Measurements from ENCODE around the gene FTO.

The FTO gene

DNA sequence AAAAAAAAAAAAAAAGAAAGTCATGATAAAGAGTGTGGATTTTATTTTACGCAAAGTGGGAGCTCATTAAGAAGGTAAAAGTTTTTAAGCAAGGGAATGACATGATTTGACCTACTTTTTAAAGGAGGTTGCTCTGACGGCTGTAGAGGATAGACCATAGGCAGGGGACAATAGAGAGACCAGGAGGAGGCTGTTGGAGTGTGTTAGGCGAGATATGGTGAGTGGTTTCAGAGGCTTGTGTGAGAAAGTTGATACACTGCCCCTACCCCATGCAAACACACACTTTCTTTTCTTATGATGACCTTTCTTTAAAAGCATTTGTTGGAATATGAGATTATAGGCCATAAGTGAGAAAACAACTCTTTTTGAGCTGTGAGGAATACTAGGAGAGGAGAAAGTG, 82.0 kb downstream of the FTO start:
- H3K4me3 ChIP-seq (ENCODE audit: low read depth, low read length): no peak overlapping the region
- no peak for DNase-seq (ENCODE audit: low read depth)
- TF ChIP-seq, protein P1, sequence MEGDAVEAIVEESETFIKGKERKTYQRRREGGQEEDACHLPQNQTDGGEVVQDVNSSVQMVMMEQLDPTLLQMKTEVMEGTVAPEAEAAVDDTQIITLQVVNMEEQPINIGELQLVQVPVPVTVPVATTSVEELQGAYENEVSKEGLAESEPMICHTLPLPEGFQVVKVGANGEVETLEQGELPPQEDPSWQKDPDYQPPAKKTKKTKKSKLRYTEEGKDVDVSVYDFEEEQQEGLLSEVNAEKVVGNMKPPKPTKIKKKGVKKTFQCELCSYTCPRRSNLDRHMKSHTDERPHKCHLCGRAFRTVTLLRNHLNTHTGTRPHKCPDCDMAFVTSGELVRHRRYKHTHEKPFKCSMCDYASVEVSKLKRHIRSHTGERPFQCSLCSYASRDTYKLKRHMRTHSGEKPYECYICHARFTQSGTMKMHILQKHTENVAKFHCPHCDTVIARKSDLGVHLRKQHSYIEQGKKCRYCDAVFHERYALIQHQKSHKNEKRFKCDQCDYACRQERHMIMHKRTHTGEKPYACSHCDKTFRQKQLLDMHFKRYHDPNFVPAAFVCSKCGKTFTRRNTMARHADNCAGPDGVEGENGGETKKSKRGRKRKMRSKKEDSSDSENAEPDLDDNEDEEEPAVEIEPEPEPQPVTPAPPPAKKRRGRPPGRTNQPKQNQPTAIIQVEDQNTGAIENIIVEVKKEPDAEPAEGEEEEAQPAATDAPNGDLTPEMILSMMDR (conservative IDR thresholded peaks at IDR 0.05; ENCODE audit: low read depth, low read length): no peak

DNA sequence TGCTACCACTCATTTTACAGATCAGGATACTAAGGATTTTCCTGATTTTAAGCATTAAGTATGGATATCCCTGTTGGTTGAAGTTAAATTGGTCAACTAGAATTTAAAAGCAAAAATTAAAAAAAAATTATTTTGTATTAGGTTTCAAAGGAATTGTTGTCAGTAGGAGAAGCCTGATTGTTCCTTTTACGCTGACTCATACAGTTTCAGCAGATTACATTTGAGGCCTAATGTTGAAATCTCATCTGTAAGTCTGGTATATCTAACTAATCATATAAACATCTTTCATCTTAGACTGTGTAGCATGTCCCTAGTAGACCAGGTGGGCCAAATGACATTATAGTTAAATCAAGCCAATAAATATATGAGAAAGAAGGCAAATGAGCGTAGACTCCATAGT, 83.5 kb downstream of the FTO start:
- TF ChIP-seq, protein P1 (conservative IDR thresholded peaks at IDR 0.05; ENCODE audit: low read depth, low read length): no peak
- peak; percentile 37 for DNase-seq (ENCODE audit: low read depth)

DNA sequence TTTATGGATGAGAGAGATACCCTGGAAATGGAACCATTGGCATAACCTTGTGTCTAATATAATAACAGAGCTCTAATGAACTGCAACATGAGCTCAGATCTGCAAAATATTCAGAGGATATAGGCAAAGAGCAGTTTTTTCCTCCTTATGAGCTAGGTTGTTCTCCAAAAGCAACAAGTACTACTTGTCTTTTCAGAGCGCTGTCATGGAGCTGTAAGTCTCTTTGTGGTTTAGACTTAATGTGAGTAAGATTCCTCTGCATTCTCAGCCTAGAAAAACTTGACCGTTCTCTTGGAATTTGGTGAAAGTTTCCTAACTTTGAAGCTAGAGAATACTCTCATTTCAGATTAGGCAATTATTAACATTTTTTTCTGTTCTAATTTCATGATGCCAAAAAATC, 85.2 kb downstream of the FTO start:
- TF ChIP-seq, protein P1 (conservative IDR thresholded peaks at IDR 0.05; ENCODE audit: low read depth, low read length): no peak
- no peak overlapping the region for H3K4me3 ChIP-seq (ENCODE audit: low read depth, low read length)
- DNase-seq (ENCODE audit: low read depth): peak; percentile 91

More for the DNA sequence above, 83.5 kb downstream of the FTO start:
- no peak overlapping the region for H3K4me3 ChIP-seq (ENCODE audit: low read depth, low read length)

DNA sequence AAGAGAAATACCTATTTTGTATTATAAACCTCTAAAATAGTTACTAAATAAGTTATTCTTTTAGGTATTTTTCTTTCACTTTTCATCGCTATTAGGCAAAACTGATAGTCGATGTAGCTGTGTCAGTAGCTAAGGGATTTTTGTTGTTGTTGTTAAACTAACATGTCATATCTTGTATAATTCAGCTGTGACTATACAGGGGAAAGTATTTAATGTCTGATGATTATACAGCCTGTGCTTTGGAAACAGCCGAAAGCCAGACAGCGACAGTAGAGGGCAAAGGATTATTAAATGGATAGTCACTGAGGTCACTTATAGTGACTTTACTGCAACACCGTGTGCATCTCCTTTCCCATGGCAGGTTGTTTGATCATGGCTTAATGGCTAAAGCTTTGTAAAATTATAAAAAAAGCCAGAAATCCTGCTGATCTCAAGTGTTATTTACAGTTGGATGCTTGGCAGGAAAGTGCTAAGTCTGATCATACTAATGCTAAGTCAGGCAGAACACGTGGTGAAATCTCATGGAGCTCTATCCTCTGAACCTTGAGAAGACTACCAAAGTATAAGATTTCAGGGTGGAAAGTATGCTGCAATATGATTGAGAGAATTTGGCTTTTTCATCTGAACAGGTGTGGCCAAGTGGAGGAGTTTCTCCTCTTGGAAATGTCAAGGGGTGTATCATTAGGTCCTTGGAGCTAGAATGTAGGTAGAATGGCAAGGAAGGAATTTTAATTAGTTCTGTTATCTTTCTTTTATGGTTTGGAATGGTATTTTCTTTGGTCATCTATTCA, 88.4 kb downstream of the FTO start:
- TF ChIP-seq, protein P1 (conservative IDR thresholded peaks at IDR 0.05; ENCODE audit: low read depth, low read length): no peak
- no peak overlapping the region for H3K4me3 ChIP-seq (ENCODE audit: low read depth, low read length)
- DNase-seq (ENCODE audit: low read depth): no peak

DNA sequence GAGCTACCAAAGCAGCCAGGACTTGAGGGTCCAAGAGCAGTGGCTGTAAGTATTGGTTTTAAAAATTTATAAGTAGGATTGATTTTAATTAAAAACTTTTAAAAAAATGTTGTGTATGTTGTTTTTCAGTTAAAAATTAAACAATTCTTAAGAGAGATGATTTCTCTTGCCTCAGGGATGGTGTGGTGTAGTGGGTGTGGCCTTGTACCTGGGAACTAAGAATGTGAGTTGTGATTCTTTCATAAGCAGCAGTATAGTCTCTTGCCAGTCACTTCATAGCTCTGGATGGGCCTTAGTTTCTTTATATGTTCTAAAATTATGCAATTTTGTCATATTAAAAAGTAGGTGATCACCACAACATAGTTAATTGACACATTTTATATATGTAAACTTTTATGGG, 99.5 kb downstream of the FTO start:
- no peak overlapping the region for H3K4me3 ChIP-seq (ENCODE audit: low read depth, low read length)
- TF ChIP-seq, protein P1 (conservative IDR thresholded peaks at IDR 0.05; ENCODE audit: low read depth, low read length): no peak
- no peak for DNase-seq (ENCODE audit: low read depth)

DNA sequence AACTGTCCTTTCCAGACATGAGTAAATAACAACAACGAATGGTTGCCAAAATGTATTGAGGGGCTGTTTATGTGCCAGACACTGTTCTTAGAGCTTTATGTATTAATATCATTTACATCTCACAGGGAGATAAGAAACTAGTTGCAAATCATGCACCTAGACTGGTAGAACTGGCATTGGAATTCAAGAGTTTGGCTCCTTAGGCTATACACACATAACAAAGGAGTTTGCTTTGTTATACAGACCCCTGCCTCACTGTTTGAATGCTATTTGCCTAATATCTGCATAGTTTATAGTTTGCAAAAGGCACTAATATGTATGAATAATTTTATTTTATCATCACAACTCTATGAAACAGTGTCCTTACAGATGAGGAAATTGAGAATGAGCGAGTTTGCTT, 100.0 kb downstream of the FTO start:
- TF ChIP-seq, protein P1 (conservative IDR thresholded peaks at IDR 0.05; ENCODE audit: low read depth, low read length): no peak
- no peak for DNase-seq (ENCODE audit: low read depth)
- no peak overlapping the region for H3K4me3 ChIP-seq (ENCODE audit: low read depth, low read length)

DNA sequence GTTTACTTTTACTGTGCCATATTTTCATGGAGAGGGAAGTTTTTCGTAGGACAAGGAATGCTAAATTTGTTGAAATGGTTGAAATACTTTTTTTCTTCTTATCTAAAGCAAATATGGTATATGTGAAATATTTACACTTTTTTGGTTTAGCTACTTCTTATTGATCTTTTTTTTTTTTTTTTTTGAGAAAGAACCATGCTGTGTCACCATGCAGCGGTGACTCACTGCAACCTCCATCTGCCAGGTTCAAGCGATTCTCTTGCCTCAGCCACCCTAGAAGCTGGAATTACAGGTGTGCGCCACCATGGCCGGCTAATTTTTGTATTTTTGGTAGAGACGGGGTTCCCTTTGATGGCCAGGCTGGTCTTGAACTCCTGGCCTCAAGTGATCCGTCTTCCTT, 100.5 kb downstream of the FTO start:
- TF ChIP-seq, protein P1 (conservative IDR thresholded peaks at IDR 0.05; ENCODE audit: low read depth, low read length): no peak
- H3K4me3 ChIP-seq (ENCODE audit: low read depth, low read length): no peak overlapping the region
- no peak for DNase-seq (ENCODE audit: low read depth)
